Peyer's patch (tissue), 4 donors: Measurements from ENCODE around the gene ANKS6.

ENCODE experiments used
- CTCF ChIP-seq, 6 experiments: fragments of 450-650 bp in 4 of 6; fragments of 200-600 bp in 2 of 6; sonication (generic) in 1 of 6; IDR thresholded peaks; one replicate each; pipeline ENCODE4 v1.5.1; 2017 to 2019; ENCODE audit warnings: antibody characterized with exemption in 6 of 6, mild to moderate bottlenecking in 3 of 6, moderate library complexity in 1 of 6
- POLR2A ChIP-seq, 2 donors: fragments of 450-650 bp; IDR thresholded peaks; one replicate each; pipeline ENCODE4 v1.5.1; 2017; ENCODE audit warnings: antibody characterized with exemption in 2 of 2, mild to moderate bottlenecking in 2 of 2, moderate library complexity in 2 of 2

DNA sequence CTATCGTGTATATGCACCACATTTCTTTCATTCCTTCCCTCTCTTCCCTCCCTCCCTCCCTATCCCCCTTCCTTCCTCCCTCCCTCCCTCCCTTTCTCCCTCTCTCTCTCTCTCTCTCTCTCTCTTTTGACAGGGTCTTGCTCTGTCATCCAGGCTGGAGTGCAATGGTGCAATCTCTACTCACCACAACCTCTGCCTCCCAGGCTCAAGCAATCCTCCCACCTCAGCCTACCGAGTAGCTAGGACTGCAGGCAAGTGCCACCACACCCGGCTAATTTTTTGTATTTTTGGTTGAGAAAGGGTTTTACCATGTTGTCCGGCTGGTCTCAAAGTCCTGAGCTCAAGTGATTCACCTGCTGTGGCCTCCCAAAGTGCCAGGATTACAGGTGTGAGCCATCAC lies 1.1 kb upstream of the ANKS6 start:
- TF ChIP-seq CTCF (IDR thresholded peaks at IDR 0.05) = no peak
- TF ChIP-seq POLR2A (IDR thresholded peaks at IDR 0.05) = no peak
